Measurements from ENCODE around the gene ALAS2.

- no peak for TF ChIP-seq CREB1 (CRISPR knock-in tag; IDR thresholded peaks at IDR 0.05; ENCODE audit: low read depth)
- TF ChIP-seq CTCF (conservative IDR thresholded peaks at IDR 0.05; ENCODE audit: low read depth in 2 of 2) = no peak
Measured at GRCh38 chrX:55072286-55072685, 41.5 kb upstream of the ALAS2 start.
